SK-N-SH (cell line): ENCODE measurements around the gene IL5.

Experiments used
- CTCF ChIP-seq: fragments of 200-600 bp; sonication (generic); IDR thresholded peaks from 2 replicates; pipeline ENCODE4 v1.6.1; 2017; ENCODE audit warnings: antibody characterized with exemption, mild to moderate bottlenecking, moderate library complexity
- GATA2 ChIP-seq: sonication (generic); formaldehyde crosslinking; IDR thresholded peaks from 2 replicates; pipeline ENCODE4 v1.5.0; 2020; ENCODE audit warnings: mild to moderate bottlenecking, missing genetic modification reagents

DNA sequence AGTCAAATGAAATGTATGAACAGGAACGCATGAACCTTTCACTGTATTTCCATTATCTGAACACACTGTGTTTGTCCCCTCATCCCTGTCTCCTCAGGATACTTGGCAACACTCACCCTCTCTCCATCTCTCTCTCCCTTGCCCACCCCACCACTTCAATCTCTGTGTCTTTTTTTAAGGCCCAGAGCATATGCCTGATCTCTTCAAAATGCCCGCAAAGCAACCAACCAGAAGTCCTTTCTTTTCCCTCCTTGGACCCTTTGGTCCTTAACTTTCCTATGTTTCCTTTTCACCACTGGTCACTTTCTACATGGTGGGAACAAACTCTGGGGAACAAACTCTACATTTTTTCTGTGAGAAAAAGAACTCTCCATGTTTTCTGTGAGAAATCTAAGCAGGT, 49.5 kb downstream of the IL5 start:
- TF ChIP-seq GATA2 (CRISPR knock-in tag) (no peak), CTCF (no peak)
